IMR-90 (cell line): ENCODE measurements around the gene PCDHGB7. TPM values are rescaled to one million over a fixed set of nuclear protein-coding genes. Genes with fewer than 3 reads are reported as not detected.

Experiments used
- ATAC-seq: fragments of 200-7000 bp; cut with Tn5 transposase; 2 replicates; pipeline ENCODE4 v1.9.1; 2020; ENCODE audit warnings: low read depth, mild to moderate bottlenecking, moderate library complexity
- BruUV-seq: library from RNA; stranded (reverse); fragments of 400-500 nt; replicated peaks from 2 replicates; lab custom pipeline; 2021; lab: Mats Ljungman, UMichigan
- CTCF ChIA-PET: fragments of 300-600 bp; formaldehyde crosslinking; extraction: SDS; loops from one replicate; lab custom pipeline; 2021; ENCODE audit warnings: antibody characterized with exemption; lab: Yijun Ruan, JAX
- POLR2A ChIA-PET: fragments of 300-600 bp; sonication (Branson Sonifier 250); formaldehyde crosslinking; loops from one replicate; lab custom pipeline; 2022; ENCODE audit warnings: antibody characterized with exemption; ENCODE audit not compliant: unreplicated experiment; lab: Charles Lee
- DNase-seq: peaks from one replicate; pipeline ENCODE4 v3.0.0; 2013
- H2AFZ ChIP-seq: replicated peaks from 2 replicates; pipeline ENCODE3; 2013; ENCODE audit warnings: low read length, mild to moderate bottlenecking; ENCODE audit not compliant: poor library complexity
- H2AK5ac ChIP-seq: 2 replicates; pipeline ENCODE4 v1.6.1; 2013; ENCODE audit warnings: low read depth, low read length, inconsistent platforms
- H2AK9ac ChIP-seq: replicated peaks from 2 replicates; pipeline ENCODE3; 2013; ENCODE audit warnings: mild to moderate bottlenecking, low read depth, low read length, moderate library complexity; ENCODE audit not compliant: poor library complexity
- H2BK120ac ChIP-seq: 2 replicates; pipeline ENCODE4 v1.6.1; 2013; ENCODE audit warnings: low read depth, low read length, inconsistent platforms
- H2BK15ac ChIP-seq: 3 replicates; pipeline ENCODE4 v1.6.1; 2013; ENCODE audit warnings: low read depth, low read length, inconsistent platforms
- H2BK20ac ChIP-seq: 2 replicates; pipeline ENCODE4 v1.6.1; 2013; ENCODE audit warnings: low read depth, mild to moderate bottlenecking, inconsistent platforms, low read length, moderate library complexity
- H2BK5ac ChIP-seq: 2 replicates; pipeline ENCODE4 v1.6.1; 2013; ENCODE audit warnings: mild to moderate bottlenecking, low read depth, low read length, inconsistent platforms; ENCODE audit not compliant: poor library complexity, severe bottlenecking
- H3K14ac ChIP-seq: replicated peaks from 2 replicates; pipeline ENCODE4 v1.6.1; 2013; ENCODE audit warnings: low read depth, low read length, inconsistent platforms
- H3K18ac ChIP-seq: 2 replicates; pipeline ENCODE4 v1.6.1; 2013; ENCODE audit warnings: low read depth, low read length, control low read depth
- H3K23ac ChIP-seq: 2 replicates; pipeline ENCODE4 v1.6.1; 2013; ENCODE audit warnings: low read depth, low read length, inconsistent platforms
- H3K27ac ChIP-seq: 2 replicates; pipeline ENCODE4 v1.5.1; 2013; ENCODE audit warnings: mild to moderate bottlenecking, control low read depth, low read length; ENCODE audit not compliant: insufficient read depth
- H3K27me3 ChIP-seq: 2 replicates; pipeline ENCODE4 v1.6.1; 2013; ENCODE audit warnings: low read length; ENCODE audit not compliant: control insufficient read depth, insufficient read depth
- H3K36me3 ChIP-seq: 2 replicates; pipeline ENCODE4 v1.6.1; 2013; ENCODE audit warnings: low read length, mixed read lengths; ENCODE audit not compliant: control insufficient read depth, insufficient read depth
- H3K4ac ChIP-seq: 2 replicates; pipeline ENCODE4 v1.6.1; 2013; ENCODE audit warnings: low read depth, low read length, inconsistent platforms
- H3K4me1 ChIP-seq: 2 replicates; pipeline ENCODE4 v1.6.1; 2013; ENCODE audit warnings: low read length, mixed read lengths; ENCODE audit not compliant: control insufficient read depth, insufficient read depth
- H3K4me2 ChIP-seq: 2 replicates; pipeline ENCODE4 v1.6.1; 2013; ENCODE audit warnings: low read depth, mild to moderate bottlenecking, control low read depth, low read length, moderate library complexity
- H3K4me3 ChIP-seq: 2 replicates; pipeline ENCODE4 v1.5.1; 2013; ENCODE audit warnings: low read depth, mild to moderate bottlenecking, control low read depth, low read length, moderate library complexity; ENCODE audit not compliant: insufficient read depth
- H3K56ac ChIP-seq: 2 replicates; pipeline ENCODE4 v1.6.1; 2013; ENCODE audit warnings: low read length, inconsistent platforms; ENCODE audit not compliant: insufficient read depth; ENCODE audit errors: extremely low read depth
- H3K79me1 ChIP-seq, 2 experiments: 2 replicates each; pipeline ENCODE4 v1.6.1; 2013; ENCODE audit warnings: low read length in 2 of 2, inconsistent platforms in 1 of 2, low read depth in 1 of 2
- H3K9ac ChIP-seq: 2 replicates; pipeline ENCODE4 v1.6.1; 2013; ENCODE audit warnings: low read depth, low read length, control low read depth
- H3K9me1 ChIP-seq: 2 replicates; pipeline ENCODE4 v1.6.1; 2013; ENCODE audit warnings: low read length, inconsistent platforms; ENCODE audit not compliant: insufficient read depth
- H3K9me3 ChIP-seq: 2 replicates; pipeline ENCODE4 v1.6.1; 2013; ENCODE audit warnings: low read length; ENCODE audit not compliant: control insufficient read depth, insufficient read depth
- H4K20me1 ChIP-seq: 2 replicates; pipeline ENCODE4 v1.6.1; 2013; ENCODE audit warnings: low read length, inconsistent platforms; ENCODE audit not compliant: insufficient read depth
- H4K5ac ChIP-seq: 2 replicates; pipeline ENCODE4 v1.6.1; 2013; ENCODE audit warnings: mild to moderate bottlenecking, low read depth, low read length, control low read depth
- H4K8ac ChIP-seq, 2 experiments: 2 replicates each; pipeline ENCODE4 v1.6.1; 2013; ENCODE audit warnings: low read depth in 2 of 2, low read length in 2 of 2, control low read depth in 1 of 2, inconsistent platforms in 1 of 2
- H4K91ac ChIP-seq: 2 replicates; pipeline ENCODE4 v1.6.1; 2013; ENCODE audit warnings: low read depth, low read length, inconsistent platforms; ENCODE audit not compliant: insufficient read depth
- BHLHE40 ChIP-seq: fragments of 150-350 bp; IDR thresholded peaks from 2 replicates; pipeline ENCODE4 v1.6.1; 2016; ENCODE audit warnings: mild to moderate bottlenecking, low read depth, low read length
- RCOR1 ChIP-seq: IDR thresholded peaks from 2 replicates; pipeline ENCODE4 v1.6.1; 2012; ENCODE audit warnings: mild to moderate bottlenecking, low read length, improper control_type of control experiment; ENCODE audit not compliant: insufficient replicate concordance
- RFX5 ChIP-seq: IDR thresholded peaks from 2 replicates; pipeline ENCODE4 v1.8.0; 2012; ENCODE audit warnings: low read depth, mild to moderate bottlenecking, low read length, moderate library complexity
- WGBS, 2 experiments: methylation state at CpG; one replicate each; pipeline versions ENCODE4 v1.1.5 to v1.1.7; 2013; ENCODE audit warnings: missing lambda C conversion rate in 2 of 2; ENCODE audit not compliant: insufficient read length in 1 of 2; ENCODE audit errors: extremely low coverage in 2 of 2; 5-methylcytosine and 5-hydroxymethylcytosine counted together
- dilution Hi-C: fragments of 300-500 bp; cut with HindIII; formaldehyde crosslinking; loops from one replicate; pipeline ENCODE4 v1.14.3; 2018; ENCODE audit warnings: low sequenced_read_pairs; ENCODE audit not compliant: unreplicated experiment
- in situ Hi-C: fragments of 300-500 bp; cut with MboI; formaldehyde crosslinking; loops from 3 replicates; pipeline ENCODE4 v1.14.3; 2019; ENCODE audit warnings: low sequenced_read_pairs, inconsistent platforms, mixed read lengths
- intact Hi-C: fragments of 100-400 bp; cut with micrococcal nuclease; formaldehyde crosslinking; loops from 2 replicates; pipeline ENCODE4 v1.10.0; 2022
- polyA plus RNA-seq, 3 experiments: library from polyadenylated mRNA; depleted of rRNA; stranded (reverse); fragments of >200 nt; gene quantifications; 2 replicates each; pipeline ENCODE4 v1.2.3, GENCODE V29; 2012; ENCODE audit warnings: low replicate concordance in 1 of 3
- total RNA-seq: library from RNA; depleted of rRNA; stranded (reverse); fragments of >200 nt; gene quantifications from 2 replicates; pipeline ENCODE4 v1.2.3, GENCODE V29; 2012

The PCDHGB7 gene
- total and polyA plus RNA-seq, 2 of the 4 experiments (the other 2 are of a cell fraction): 6.3 to 8.1 TPM

DNA sequence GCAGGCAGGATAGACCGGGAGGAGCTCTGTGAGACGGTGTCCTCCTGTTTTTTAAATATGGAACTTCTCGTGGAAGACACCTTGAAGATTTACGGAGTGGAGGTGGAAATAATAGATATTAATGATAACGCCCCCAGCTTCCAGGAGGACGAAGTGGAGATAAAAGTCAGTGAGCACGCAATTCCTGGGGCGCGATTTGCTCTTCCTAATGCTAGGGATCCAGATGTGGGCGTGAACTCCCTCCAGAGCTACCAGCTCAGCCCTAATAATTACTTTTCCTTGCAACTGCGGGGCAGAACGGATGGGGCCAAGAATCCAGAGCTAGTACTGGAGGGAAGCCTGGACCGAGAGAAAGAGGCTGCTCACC lies 4.0 kb downstream of the PCDHGB7 start:
- no peak overlapping the region for H4K5ac ChIP-seq
- no peak overlapping the region for H3K27ac ChIP-seq
- H2AK5ac ChIP-seq: no peak overlapping the region
- ChIA-PET POLR2A (no interaction called here), CTCF (interaction anchor here (0.6 to 2.2 kb wide), 12 partner anchors 9 to 146 kb away, joined by 3 to 19 read pairs (median 4); partner anchors contain the start of gene PCDHGA12)
- ATAC-seq (no peak), DNase-seq (no peak)
- no peaks in the 10 kb centered on the region for H3K4me1 ChIP-seq
- H2BK5ac ChIP-seq: no peak overlapping the region
- 27% methylated on average over 4 of the region's 13 CpGs; no CpG with 5 or more reads in 1 of the 2 experiments for WGBS, 2 experiments
- peaks cover 55% of the 10 kb centered on the region for H3K9me3 ChIP-seq
- intact Hi-C loops: no loop called here
- H2AFZ ChIP-seq: peak overlapping the region; percentile 26
- H3K9me1 ChIP-seq: no peaks in the 10 kb centered on the region
- TF ChIP-seq RCOR1 (no peak), RFX5 (no peak), BHLHE40 (no peak)
- in situ Hi-C loops: no loop called here
- H4K8ac ChIP-seq: no peak overlapping the region
- H4K20me1 ChIP-seq: no peaks in the 10 kb centered on the region
- dilution Hi-C loops: no loop called here
- H3K4me2 ChIP-seq: no peak overlapping the region
- H3K79me1 ChIP-seq: peaks cover 20 to 21% of the 10 kb centered on the region in 2 experiments; a peak in 3 of 4 replicates
- no peak overlapping the region for H3K18ac ChIP-seq
- H4K91ac ChIP-seq: no peak overlapping the region
- no peak overlapping the region for H3K56ac ChIP-seq
- no peak overlapping the region for H3K9ac ChIP-seq
- H3K14ac ChIP-seq: no peak overlapping the region
- peak overlapping the region; percentile 21; the same call in 1 of the 2 replicates for H3K23ac ChIP-seq
- no peak overlapping the region for H2BK120ac ChIP-seq
- no peak overlapping the region for H2AK9ac ChIP-seq
- H3K4me3 ChIP-seq: peak overlapping the region; percentile 54; the same call in 1 of the 2 replicates
- H3K27me3 ChIP-seq: no peaks in the 10 kb centered on the region
- H3K4ac ChIP-seq: no peak overlapping the region
- peaks cover 31% of the 10 kb centered on the region for H3K36me3 ChIP-seq
- no peak overlapping the region for H2BK20ac ChIP-seq
- no TSS peak for BruUV-seq
- no peak overlapping the region for H2BK15ac ChIP-seq
